Measurements from ENCODE around the gene CACNB1. TPM values are rescaled to one million over a fixed set of nuclear protein-coding genes. Genes with fewer than 3 reads are reported as not detected.
A peak's percentile ranks its signal among the peaks of the same experiment; 100 is the strongest.

The CACNB1 gene
- total and polyA plus RNA-seq, 2 of the 13 experiments (the other 11 are each of a cell fraction or from before 2014, with no cell fraction given) = 0.75 to 1.5 TPM

DNA sequence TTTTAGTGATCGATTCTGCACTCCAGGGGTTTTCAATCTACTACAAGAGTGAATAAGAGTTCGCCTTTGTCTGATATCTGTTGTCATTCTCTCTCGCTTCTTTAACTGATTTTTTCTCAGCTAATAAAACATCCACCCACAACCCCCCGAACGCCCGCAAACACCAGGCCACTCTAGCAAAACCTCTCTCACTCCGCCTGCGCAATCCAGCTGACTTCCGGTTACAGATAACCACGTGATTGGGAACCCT, 2.3 kb upstream of the CACNB1 start (continued):
- TF ChIP-seq, protein P1, sequence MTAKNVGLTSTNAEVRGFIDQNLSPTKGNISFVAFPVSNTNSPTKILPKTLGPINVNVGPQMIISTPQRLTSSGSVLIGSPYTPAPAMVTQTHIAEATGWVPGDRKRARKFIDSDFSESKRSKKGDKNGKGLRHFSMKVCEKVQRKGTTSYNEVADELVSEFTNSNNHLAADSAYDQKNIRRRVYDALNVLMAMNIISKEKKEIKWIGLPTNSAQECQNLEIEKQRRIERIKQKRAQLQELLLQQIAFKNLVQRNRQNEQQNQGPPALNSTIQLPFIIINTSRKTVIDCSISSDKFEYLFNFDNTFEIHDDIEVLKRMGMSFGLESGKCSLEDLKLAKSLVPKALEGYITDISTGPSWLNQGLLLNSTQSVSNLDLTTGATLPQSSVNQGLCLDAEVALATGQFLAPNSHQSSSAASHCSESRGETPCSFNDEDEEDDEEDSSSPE (CRISPR knock-in tag; IDR thresholded peaks at IDR 0.05) = peak; percentile 10; the same call in 1 of the 2 replicates
- TF ChIP-seq, protein P2, sequence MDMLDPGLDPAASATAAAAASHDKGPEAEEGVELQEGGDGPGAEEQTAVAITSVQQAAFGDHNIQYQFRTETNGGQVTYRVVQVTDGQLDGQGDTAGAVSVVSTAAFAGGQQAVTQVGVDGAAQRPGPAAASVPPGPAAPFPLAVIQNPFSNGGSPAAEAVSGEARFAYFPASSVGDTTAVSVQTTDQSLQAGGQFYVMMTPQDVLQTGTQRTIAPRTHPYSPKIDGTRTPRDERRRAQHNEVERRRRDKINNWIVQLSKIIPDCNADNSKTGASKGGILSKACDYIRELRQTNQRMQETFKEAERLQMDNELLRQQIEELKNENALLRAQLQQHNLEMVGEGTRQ (IDR thresholded peaks at IDR 0.05; ENCODE audit: low read depth, low read length) = peak; percentile 95
- TF ChIP-seq, protein P2 (CRISPR knock-in tag; IDR thresholded peaks at IDR 0.05; ENCODE audit: borderline replicate concordance) = 0 out of 2 replicates have a peak, but pooled peaks have one; percentile 95
- TF ChIP-seq GATAD1 (CRISPR knock-in tag; IDR thresholded peaks at IDR 0.05) (peak; percentile 92), ZC3H13 (CRISPR knock-in tag; IDR thresholded peaks at IDR 0.05) (peak; percentile 2; the same call in 1 of the 2 replicates), FOXK1 (CRISPR knock-in tag; IDR thresholded peaks at IDR 0.05; ENCODE audit: borderline replicate concordance, low read depth) (peak; percentile 82; the same call in 1 of the 2 replicates), NFYC (CRISPR knock-in tag; IDR thresholded peaks at IDR 0.05) (0 out of 2 replicates have a peak, but pooled peaks have one; percentile 22), ZNF124 (CRISPR knock-in tag; IDR thresholded peaks at IDR 0.05) (0 out of 2 replicates have a peak, but pooled peaks have one; percentile 19), ZNF33B (CRISPR knock-in tag; IDR thresholded peaks at IDR 0.05) (no peak), TEAD3 (CRISPR knock-in tag; optimal IDR thresholded peaks at IDR 0.05; ENCODE audit: borderline replicate concordance) (peak; percentile 11), ZNF350 (CRISPR knock-in tag; IDR thresholded peaks at IDR 0.05; ENCODE audit: borderline replicate concordance, low read depth) (no peak), CHD4 (IDR thresholded peaks at IDR 0.05; ENCODE audit: borderline replicate concordance, low read length) (peak; percentile 28; the same call in 1 of the 2 replicates), JARID2 (CRISPR knock-in tag; IDR thresholded peaks at IDR 0.05; ENCODE audit: insufficient replicate concordance) (no peak), KDM6A (CRISPR knock-in tag; IDR thresholded peaks at IDR 0.05; ENCODE audit: low read depth) (0 out of 2 replicates have a peak, but pooled peaks have one; percentile 6)
- TF ChIP-seq, protein P3, sequence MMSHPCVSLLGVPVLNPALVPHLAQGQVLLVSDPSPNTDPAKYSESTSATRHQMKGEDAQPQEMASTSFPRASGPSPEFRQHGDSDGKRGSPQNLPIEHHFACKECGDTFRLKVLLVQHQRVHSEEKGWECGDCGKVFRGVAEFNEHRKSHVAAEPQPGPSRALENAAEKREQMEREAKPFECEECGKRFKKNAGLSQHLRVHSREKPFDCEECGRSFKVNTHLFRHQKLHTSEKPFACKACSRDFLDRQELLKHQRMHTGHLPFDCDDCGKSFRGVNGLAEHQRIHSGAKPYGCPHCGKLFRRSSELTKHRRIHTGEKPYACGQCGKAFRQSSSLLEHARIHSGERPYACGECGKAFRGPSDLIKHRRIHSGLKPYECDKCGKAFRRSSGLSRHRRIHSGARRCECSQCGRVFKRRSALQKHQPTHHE (CRISPR knock-in tag; IDR thresholded peaks at IDR 0.05; ENCODE audit: borderline replicate concordance) = peak; percentile 74
- TF ChIP-seq, protein P4, sequence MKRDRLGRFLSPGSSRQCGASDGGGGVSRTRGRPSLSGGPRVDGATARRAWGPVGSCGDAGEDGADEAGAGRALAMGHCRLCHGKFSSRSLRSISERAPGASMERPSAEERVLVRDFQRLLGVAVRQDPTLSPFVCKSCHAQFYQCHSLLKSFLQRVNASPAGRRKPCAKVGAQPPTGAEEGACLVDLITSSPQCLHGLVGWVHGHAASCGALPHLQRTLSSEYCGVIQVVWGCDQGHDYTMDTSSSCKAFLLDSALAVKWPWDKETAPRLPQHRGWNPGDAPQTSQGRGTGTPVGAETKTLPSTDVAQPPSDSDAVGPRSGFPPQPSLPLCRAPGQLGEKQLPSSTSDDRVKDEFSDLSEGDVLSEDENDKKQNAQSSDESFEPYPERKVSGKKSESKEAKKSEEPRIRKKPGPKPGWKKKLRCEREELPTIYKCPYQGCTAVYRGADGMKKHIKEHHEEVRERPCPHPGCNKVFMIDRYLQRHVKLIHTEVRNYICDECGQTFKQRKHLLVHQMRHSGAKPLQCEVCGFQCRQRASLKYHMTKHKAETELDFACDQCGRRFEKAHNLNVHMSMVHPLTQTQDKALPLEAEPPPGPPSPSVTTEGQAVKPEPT (CRISPR knock-in tag; IDR thresholded peaks at IDR 0.05; ENCODE audit: low read depth) = 0 out of 2 replicates have a peak, but pooled peaks have one; percentile 18
- TF ChIP-seq, protein P5, sequence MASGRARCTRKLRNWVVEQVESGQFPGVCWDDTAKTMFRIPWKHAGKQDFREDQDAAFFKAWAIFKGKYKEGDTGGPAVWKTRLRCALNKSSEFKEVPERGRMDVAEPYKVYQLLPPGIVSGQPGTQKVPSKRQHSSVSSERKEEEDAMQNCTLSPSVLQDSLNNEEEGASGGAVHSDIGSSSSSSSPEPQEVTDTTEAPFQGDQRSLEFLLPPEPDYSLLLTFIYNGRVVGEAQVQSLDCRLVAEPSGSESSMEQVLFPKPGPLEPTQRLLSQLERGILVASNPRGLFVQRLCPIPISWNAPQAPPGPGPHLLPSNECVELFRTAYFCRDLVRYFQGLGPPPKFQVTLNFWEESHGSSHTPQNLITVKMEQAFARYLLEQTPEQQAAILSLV (CRISPR knock-in tag; IDR thresholded peaks at IDR 0.05; ENCODE audit: borderline replicate concordance) = peak; percentile 19; the same call in 1 of the 2 replicates
